ENCODE results near the gene CUL1. TPM values are rescaled to one million over a fixed set of nuclear protein-coding genes. Genes with fewer than 3 reads are reported as not detected.

CUL1 gene
- total and polyA plus RNA-seq, 2 experiments from 2014 or later = 35.6 to 71.3 TPM

- Histone ChIP-seq H3K4me2 (no peak overlapping the region), H3F3A (replicated peaks; ENCODE audit: low read depth) (no peaks in the 10 kb centered on the region), H3K36me3 (ENCODE audit: insufficient read depth) (no peaks in the 10 kb centered on the region), H2AFZ (no peak overlapping the region), H3K27ac (ENCODE audit: low read depth) (no peak overlapping the region), H3K4me3 (no peak overlapping the region), H4K20me1 (replicated peaks; ENCODE audit: insufficient read depth) (no peaks in the 10 kb centered on the region), H3K79me2 (replicated peaks; ENCODE audit: insufficient read depth) (no peaks in the 10 kb centered on the region), H3K9me2 (ENCODE audit: insufficient read depth) (no peaks in the 10 kb centered on the region; the same call in 1 of the 2 replicates), H3K27me3 (ENCODE audit: insufficient read depth) (no peaks in the 10 kb centered on the region), H3K4me1 (ENCODE audit: insufficient read depth) (no peaks in the 10 kb centered on the region)
- Mint-ChIP-seq H3K4me1 (no peaks in the 10 kb centered on the region), H3K4me3 (no peak overlapping the region), H3K27me3 (ENCODE audit: insufficient read depth, low read depth, poor library complexity) (no peaks in the 10 kb centered on the region), H3K9me3 (no peaks in the 10 kb centered on the region), H3K36me3 (ENCODE audit: low read depth) (no peaks in the 10 kb centered on the region), H3K27ac (no peak overlapping the region)
- no peak for ATAC-seq
- DNase-seq (ENCODE audit: low spot score) = no peak
- TF ChIP-seq CREB1 (CRISPR knock-in tag; IDR thresholded peaks at IDR 0.05; ENCODE audit: low read depth) = no peak
- no peak for TF ChIP-seq JUNB (IDR thresholded peaks at IDR 0.05; ENCODE audit: unreplicated experiment)
Observed at GRCh38 chr7:148650232-148650858, 48.4 kb upstream of the CUL1 start.

GRCh38 chr7:148652773-148653172, 45.9 kb upstream of the CUL1 start:
- H3K27ac ChIP-seq (ENCODE audit: low read depth) = no peak overlapping the region
- H3K27me3 ChIP-seq (ENCODE audit: insufficient read depth) = no peaks in the 10 kb centered on the region
- no peak for TF ChIP-seq ZNF331 (CRISPR knock-in tag; IDR thresholded peaks at IDR 0.05; ENCODE audit: low read depth)
- no peak for TF ChIP-seq NANOG (IDR thresholded peaks at IDR 0.05; ENCODE audit: borderline replicate concordance)
- DNase-seq (ENCODE audit: low spot score) = no peak
- H3K9me2 ChIP-seq (ENCODE audit: insufficient read depth) = no peaks in the 10 kb centered on the region
- Mint-ChIP-seq H3K9me3 (no peaks in the 10 kb centered on the region), H3K4me3 (no peak overlapping the region), H3K36me3 (ENCODE audit: low read depth) (no peaks in the 10 kb centered on the region), H3K4me1 (no peaks in the 10 kb centered on the region), H3K27me3 (ENCODE audit: insufficient read depth, low read depth, poor library complexity) (no peaks in the 10 kb centered on the region), H3K27ac (no peak overlapping the region)
- no peak overlapping the region for H3K4me2 ChIP-seq
- no peaks in the 10 kb centered on the region for H3F3A ChIP-seq (replicated peaks; ENCODE audit: low read depth)
- H3K36me3 ChIP-seq (ENCODE audit: insufficient read depth) = no peaks in the 10 kb centered on the region
- H3K4me1 ChIP-seq (ENCODE audit: insufficient read depth) = no peaks in the 10 kb centered on the region
- no peaks in the 10 kb centered on the region for H3K79me2 ChIP-seq (replicated peaks; ENCODE audit: insufficient read depth)
- no peak overlapping the region for H2AFZ ChIP-seq
- no peaks in the 10 kb centered on the region for H4K20me1 ChIP-seq (replicated peaks; ENCODE audit: insufficient read depth)
- no peak overlapping the region for H3K4me3 ChIP-seq
- no peak for ATAC-seq

- Mint-ChIP-seq H3K27me3 (ENCODE audit: insufficient read depth, low read depth, poor library complexity) (peaks cover 1% of the 10 kb centered on the region), H3K36me3 (ENCODE audit: low read depth) (no peaks in the 10 kb centered on the region), H3K4me1 (no peaks in the 10 kb centered on the region), H3K9me3 (no peaks in the 10 kb centered on the region; the same call in 2 of the 3 replicates), H3K27ac (no peak overlapping the region), H3K4me3 (no peak overlapping the region)
- Histone ChIP-seq H3K4me2 (no peak overlapping the region), H3K9me2 (ENCODE audit: insufficient read depth) (no peaks in the 10 kb centered on the region), H3K27ac (ENCODE audit: low read depth) (no peak overlapping the region), H3K4me3 (no peak overlapping the region), H2AFZ (no peak overlapping the region), H4K20me1 (replicated peaks; ENCODE audit: insufficient read depth) (no peaks in the 10 kb centered on the region), H3K27me3 (ENCODE audit: insufficient read depth) (no peaks in the 10 kb centered on the region), H3K36me3 (ENCODE audit: insufficient read depth) (no peaks in the 10 kb centered on the region), H3K79me2 (replicated peaks; ENCODE audit: insufficient read depth) (no peaks in the 10 kb centered on the region), H3F3A (replicated peaks; ENCODE audit: low read depth) (no peaks in the 10 kb centered on the region), H3K4me1 (ENCODE audit: insufficient read depth) (no peaks in the 10 kb centered on the region)
- no peak for ATAC-seq
- no peak for DNase-seq (ENCODE audit: low spot score)
- TF ChIP-seq STAT1 (IDR thresholded peaks at IDR 0.05; ENCODE audit: unreplicated experiment) (no peak), NANOG (IDR thresholded peaks at IDR 0.05; ENCODE audit: borderline replicate concordance) (no peak), CTCF (conservative IDR thresholded peaks at IDR 0.05; ENCODE audit: low read depth in 2 of 2) (no peak), ZNF331 (CRISPR knock-in tag; IDR thresholded peaks at IDR 0.05; ENCODE audit: low read depth) (no peak), EZH2 (IDR thresholded peaks at IDR 0.05; ENCODE audit: low read depth, unreplicated experiment) (no peak), EZH2phosphoT487 (IDR thresholded peaks at IDR 0.05; ENCODE audit: unreplicated experiment) (no peak), JUNB (IDR thresholded peaks at IDR 0.05; ENCODE audit: unreplicated experiment) (no peak), CREB1 (CRISPR knock-in tag; IDR thresholded peaks at IDR 0.05; ENCODE audit: low read depth) (no peak), REST (IDR thresholded peaks at IDR 0.05; ENCODE audit: unreplicated experiment) (no peak), ZNF114 (CRISPR knock-in tag; IDR thresholded peaks at IDR 0.05) (no peak), POLR2AphosphoS5 (IDR thresholded peaks at IDR 0.05; ENCODE audit: low read depth) (no peak)
Observed at GRCh38 chr7:148657929-148658328, 40.8 kb upstream of the CUL1 start.
